ENCODE measurements around the gene LSM14A.
A peak's percentile ranks its signal among the peaks of the same experiment; 100 is the strongest.
"Not testable (repeated sequence)": the region's sequence is repeated elsewhere in the genome, so short reads cannot be mapped to it uniquely, and the experiment has no call there.

The LSM14A gene

DNA sequence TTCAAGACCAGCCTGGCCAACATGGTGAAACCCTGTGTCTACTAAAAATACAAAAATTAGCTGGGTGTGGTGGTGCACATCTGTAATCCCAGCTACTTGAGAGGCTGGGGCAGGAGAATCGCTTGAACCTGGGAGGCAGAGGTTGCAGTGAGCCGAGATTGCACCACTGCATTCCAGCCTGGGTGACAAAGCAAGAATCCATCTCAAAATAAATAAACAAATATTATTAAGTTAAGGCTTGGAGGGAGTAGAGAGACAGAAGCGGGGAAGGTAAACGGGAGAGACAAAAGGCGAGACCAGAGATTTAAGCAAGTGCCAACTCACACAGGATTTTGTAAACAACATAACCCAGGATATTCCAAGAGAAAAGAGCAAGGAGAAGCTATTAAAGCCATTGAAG, 12.8 kb upstream of the LSM14A start:
- not testable (repeated sequence) for DNase-seq

- not testable (repeated sequence) for DNase-seq
Observed at GRCh38 chr19:34161902-34162301, 10.4 kb upstream of the LSM14A start.

GRCh38 chr19:34165295-34165738, 7.0 kb upstream of the LSM14A start:
- no peak for DNase-seq

- DNase-seq, result not testable (repeated sequence)
Observed at GRCh38 chr19:34169475-34170199, 2.7 kb upstream of the LSM14A start.

GRCh38 chr19:34171539-34171876, 796 bp upstream of the LSM14A start:
- peak; percentile 27 for DNase-seq

- DNase-seq, result no peak
Observed at GRCh38 chr19:34172661-34173192, 423 bp downstream of the LSM14A start.

- DNase-seq, result no peak
Observed at GRCh38 chr19:34173193-34173956, 1.1 kb downstream of the LSM14A start.

GRCh38 chr19:34175173-34175572, 2.9 kb downstream of the LSM14A start:
- not testable (repeated sequence) for DNase-seq

DNA sequence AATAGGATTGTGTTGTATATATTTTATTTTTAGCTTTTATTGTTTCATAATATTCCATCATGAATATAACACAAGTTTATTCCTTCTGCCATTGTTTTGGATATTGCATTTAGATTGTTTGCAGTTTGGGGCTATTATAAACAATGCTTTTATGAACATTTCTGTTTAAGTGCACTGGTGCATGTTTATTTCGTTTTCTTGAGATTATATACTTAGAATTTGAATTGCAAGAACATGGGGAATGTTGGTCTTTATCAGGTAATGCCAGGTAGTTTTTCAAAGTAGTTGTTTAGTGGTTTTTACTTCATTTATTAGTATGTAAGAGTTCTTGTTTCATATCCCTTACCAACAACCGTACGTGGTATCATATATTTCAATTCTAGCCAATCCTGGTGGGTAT, 4.3 kb downstream of the LSM14A start:
- no peak for DNase-seq

DNA sequence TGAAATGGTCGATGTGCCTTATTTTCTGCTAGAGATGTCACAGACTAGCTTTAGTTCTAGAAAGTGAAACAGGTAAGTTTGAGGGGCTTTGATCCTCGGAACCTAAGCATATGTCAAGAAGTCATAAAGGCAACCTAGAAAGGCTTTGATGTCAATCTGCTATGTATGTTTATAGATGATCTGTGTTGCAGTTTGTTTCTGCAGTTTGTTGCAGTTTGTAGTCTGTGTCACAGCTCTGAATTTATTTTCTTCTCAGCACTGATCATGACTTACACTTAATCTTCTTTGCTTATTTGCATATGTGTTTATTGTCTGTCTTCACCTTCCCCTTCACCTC, 5.9 kb downstream of the LSM14A start:
- DNase-seq, result no peak

DNA sequence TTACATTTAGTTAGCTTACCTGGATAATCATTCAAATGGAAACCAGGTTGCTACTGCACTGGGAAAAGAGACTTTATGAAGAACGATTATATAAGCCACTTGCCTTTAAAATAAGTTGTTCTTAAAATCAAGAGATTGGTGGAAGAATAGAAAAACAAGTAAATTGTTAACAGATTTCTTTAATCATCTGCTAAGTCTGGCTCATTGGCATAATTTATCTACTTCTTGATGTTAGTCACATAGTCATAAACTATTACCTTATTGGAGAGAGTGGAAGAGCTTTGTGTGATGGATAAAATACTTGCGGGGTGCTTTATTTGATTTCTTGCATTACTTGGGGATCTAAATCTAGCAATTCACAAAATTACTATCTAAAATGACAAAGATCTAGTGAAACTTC, 6.8 kb downstream of the LSM14A start:
- no peak for DNase-seq

- DNase-seq, result no peak
Observed at GRCh38 chr19:34180273-34180672, 8.0 kb downstream of the LSM14A start.

GRCh38 chr19:34180709-34181108, 8.4 kb downstream of the LSM14A start:
- no peak for DNase-seq

DNA sequence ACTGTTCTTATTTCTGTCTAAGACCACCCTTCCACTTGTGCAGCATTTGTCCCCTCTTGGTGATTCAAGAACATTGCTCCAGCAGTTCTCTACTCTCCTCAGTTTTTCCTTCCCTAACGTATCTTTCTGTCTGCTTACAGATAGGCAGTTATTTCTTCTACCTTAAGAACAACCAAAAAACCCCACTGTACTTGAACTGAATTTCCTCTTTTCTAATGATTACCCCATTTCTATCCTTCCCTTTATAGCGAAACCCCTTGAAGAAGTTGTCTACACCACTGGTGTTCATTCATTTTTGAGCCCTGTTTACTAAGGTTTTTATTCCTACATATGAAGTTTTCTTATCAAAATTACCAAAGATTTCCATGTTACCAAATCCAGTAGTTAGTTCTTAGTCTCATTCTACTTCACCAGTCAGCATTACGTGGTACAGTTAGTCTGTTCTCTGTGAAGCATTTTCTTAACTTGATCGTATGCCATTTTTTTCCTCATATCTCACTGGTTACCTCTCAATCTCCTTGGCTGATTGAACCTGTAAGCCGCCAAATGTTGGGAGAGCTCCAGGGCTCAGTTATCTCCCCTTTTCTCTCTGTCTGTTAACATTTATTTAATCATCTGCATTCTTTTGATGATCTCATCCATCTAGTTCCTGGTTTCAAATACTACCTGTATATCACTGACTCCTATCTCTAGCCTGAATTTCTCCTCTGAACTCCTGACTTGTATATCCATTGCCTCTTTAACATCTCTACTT, 9.0 kb downstream of the LSM14A start:
- no peak for DNase-seq

DNA sequence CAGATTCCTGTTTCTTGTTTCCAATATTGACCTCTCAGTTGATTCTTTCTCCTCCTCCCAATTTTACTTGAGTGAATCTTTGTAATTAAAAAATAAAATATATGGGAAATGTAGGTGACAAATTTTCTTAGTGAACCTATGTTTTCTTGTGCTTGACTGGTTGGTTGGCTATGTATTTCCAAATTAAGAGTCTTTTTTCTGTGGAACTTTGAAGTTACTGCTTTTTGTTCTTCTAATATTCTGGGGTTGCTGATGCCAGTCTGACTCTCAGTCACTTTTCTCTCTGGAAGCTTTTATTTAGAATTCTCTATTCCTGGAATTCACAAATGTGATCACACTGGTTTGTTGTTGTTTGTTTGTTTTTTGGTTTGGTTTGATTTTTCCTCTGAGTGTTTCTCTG, 9.8 kb downstream of the LSM14A start:
- DNase-seq, result no peak

- no peak for DNase-seq
Observed at GRCh38 chr19:34184880-34185491, 12.7 kb downstream of the LSM14A start.

DNA sequence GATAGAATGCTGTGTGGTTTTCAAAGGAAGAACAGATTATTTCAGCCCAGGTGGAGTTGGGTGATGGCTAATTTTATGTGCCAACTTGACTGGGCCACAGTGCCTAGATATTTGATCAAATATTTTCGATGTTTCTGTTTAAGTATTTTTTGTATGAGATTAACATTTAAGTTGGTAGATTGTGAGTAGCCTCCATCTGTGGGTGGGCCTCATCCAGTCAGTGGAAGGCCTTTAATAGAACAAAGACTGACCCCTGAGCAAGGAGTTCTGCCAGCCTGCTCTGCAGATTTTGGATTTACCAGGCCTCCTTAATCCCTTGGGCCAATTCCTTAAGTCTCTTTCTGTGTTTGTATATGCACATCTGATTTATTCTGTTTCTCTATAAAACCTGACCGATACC, 13.9 kb downstream of the LSM14A start:
- DNase-seq, result no peak

DNA sequence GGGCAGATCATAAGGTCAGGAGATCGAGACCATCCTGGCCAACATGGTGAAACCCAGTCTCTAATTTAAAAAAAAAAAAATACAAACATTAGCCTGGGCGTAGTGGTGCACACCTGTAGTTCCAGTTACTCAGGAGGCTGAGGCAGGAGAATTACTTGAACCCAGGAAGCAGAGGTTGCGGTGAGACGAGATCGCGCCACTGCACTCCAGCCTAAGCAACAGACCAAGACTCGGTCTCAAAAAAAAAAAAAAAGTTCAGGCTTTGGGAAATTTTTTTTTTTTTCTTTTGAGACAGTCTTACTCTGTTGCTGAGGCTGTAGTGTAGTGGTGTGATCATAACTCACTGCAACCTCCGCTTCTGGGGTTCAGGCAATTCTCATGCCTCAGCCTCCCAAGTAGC, 14.7 kb downstream of the LSM14A start:
- DNase-seq, result no peak

- DNase-seq, result no peak
Observed at GRCh38 chr19:34188408-34188807, 16.1 kb downstream of the LSM14A start.

DNA sequence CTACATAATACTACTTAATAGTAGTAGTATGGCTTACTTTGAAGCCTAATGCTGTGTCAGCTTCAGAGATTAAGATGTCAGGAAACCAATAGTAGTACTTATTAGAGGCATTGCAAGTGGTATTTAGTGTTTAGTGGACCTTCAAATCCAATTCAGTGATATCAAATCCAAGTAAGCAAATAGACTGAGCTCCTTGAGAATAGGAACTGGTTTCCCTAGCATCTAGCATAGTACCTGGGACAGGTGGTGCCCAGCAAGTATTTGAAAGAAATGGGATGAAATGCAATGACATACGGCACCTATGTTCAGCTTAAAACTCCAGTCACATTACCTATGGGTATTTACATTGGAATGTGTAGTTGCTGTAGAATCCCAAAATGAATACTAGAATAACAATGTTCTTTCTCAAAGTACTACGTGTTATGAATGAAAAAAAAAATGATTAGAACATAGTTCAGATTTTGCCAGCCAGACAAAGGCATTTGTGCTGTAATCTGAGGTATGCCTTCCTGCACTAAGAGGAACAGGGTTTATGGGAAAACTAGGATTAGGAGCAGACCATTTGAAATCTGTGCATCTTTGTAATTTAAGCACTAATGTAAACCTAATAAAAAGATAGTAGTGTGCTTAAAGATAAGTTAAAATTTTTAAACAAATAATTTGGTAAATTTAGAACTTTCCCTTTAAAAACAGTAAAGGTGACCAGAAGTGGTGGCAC, 17.1 kb downstream of the LSM14A start:
- DNase-seq, result peak; percentile 14

DNA sequence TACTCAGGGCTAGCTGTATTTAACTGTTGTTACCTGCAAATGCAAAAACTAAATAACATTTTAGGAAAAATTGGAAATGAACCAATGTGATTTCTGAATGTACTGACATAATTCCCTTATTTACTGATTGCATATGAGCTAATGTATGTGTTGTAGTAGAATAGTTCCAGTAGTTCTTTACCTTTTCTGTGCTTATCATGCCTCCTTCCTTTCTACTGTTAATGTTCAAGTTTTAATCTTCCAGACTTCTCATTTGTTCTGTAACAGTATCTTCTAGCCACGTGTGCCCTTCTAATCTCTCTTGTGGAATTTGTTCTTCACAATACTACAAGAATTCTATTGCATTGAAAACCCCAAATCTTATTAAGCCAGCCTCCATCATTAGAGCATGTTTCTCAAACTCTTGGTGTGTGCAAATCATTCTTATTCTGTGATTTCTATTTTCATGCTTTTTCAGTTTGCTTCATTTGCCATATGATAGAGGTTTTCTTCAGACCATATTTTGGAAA, 17.7 kb downstream of the LSM14A start:
- no peak for DNase-seq

DNA sequence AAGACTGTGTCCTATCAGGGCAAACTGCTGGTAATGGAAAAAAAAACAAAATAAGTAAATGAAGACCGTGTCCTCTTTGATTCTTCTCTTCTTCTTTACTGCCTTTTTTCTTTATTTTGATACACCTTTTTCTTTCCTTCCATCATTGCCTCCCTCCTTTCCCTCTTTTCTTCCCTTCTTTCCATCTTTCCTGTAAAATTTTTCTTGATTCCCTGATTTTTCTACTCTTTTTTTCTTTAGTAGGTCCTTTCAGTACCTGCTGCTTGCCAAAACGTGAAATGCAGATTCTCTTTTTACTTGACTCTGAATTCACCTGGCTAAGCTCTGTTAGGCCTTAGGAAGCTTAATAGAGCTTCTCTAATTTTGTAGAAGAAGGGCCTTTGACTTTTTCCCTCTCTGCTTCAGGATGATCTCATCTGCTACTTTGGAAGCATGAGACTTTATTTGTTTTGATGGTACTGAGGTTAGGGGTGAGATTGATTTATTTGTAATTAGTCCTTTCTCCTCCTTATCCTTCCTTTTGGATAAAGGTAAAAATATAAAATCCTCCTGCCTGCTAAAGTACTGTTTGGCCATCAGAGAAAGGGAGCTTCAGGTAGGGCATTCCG, 19.2 kb downstream of the LSM14A start:
- no peak for DNase-seq

Measured in NCI-H2029 treated with DMSO at 0.1 percent for 48 hours (cell line).